Subcutaneous adipose tissue (tissue), 4 donors: Measurements from ENCODE around the gene CSMD2. TPM values are rescaled to one million over a fixed set of nuclear protein-coding genes. Genes with fewer than 3 reads are reported as not detected.

Source experiments
- CTCF ChIP-seq: fragments of 450-650 bp; IDR thresholded peaks from one replicate; pipeline ENCODE4 v1.5.1; 2016; ENCODE audit warnings: low read depth, mild to moderate bottlenecking, control low read depth, antibody characterized with exemption, moderate library complexity
- total RNA-seq, 4 donors: library from RNA; depleted of rRNA; stranded (reverse); fragments of >200 nt; gene quantifications; one replicate each; pipeline ENCODE4 v1.1.0, GENCODE V29; 2016

The CSMD2 gene
- total RNA-seq, 4 donors from 2014 or later: 0.38 to 4.4 (median 1.00) TPM

GRCh38 chr1:34166191-34166624, 1.2 kb upstream of the CSMD2 start:
- TF ChIP-seq CTCF: no peak

DNA sequence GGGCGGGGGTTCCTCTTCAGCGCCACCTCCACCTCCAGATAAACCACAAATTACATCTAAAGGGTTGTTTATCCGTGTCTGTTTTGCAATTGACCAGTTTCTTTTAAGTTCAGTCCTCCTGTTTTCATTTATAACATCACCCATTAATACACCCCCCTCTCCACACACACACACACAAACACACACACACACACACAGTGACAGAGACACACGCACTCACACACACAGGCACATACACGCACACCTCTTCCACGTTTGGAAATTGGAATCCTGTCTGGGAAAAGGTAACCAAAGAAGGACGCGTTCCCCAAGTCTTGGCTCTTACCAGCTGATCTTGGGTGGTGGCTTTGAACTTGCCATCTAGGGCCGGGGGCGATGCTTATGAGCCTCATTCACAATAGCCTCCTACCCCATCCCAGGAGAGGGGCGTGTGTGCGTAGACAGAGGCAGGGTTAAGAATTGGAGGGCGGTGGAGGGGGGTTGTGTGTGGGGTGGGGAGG, 442 bp upstream of the CSMD2 start:
- no peak for TF ChIP-seq CTCF

GRCh38 chr1:34163792-34164731, 968 bp downstream of the CSMD2 start:
- TF ChIP-seq CTCF: no peak

DNA sequence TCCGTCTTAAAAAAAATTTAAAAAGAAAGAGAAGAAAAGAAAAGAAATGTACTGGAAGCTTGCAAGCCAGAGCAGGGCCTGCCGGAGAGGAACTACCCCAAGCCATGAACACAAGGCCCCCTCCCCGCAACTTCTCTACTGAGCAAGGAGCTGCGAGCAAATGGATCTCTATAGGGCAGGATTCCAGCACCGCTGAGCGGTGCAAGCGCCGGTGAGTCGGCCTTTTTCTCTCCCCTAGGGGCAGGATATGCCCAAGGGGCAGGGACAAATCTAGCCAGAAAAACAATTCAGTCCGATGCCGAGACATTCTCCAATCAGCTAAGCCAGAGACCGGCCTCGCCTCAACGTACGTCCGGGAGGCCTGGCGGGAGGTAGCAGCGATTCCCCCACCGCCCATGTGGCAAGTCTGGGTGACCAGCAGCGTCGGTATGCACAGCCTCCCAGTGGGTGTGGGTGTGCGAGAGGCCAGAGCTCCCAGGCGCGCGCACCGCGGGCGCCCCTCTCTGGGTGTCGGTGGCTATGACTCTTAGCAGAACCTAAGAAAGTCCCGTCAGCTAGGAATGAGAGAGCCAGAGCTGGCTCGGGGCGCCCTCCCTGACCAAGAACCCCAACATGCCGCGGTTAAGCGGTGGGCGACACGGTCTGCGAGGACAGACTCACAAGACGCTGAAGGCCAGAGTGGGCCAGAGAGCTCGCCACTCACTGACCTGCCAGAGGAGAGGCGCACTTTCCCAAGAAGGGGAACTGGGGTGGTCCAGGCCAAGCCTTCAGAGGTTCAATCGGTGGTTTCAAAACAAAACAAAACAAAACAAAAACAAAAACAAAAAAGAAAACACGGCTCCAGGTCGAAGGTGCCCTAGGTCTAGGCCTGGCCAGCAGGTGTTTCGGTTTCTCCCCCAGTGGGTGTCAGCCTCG, 1.9 kb downstream of the CSMD2 start:
- no peak for TF ChIP-seq CTCF

- no peak for TF ChIP-seq CTCF
These were observed 8.3 kb downstream of the CSMD2 start for GRCh38 chr1:34156739-34157138.

- no peak for TF ChIP-seq CTCF
These were observed 9.2 kb downstream of the CSMD2 start for GRCh38 chr1:34155860-34156259.

- TF ChIP-seq CTCF: no peak
These were observed 11.8 kb downstream of the CSMD2 start for GRCh38 chr1:34153246-34153645.
